Forelimb muscle (tissue), 1 donor: ENCODE results near the gene KCNC2. TPM values are rescaled to one million over a fixed set of nuclear protein-coding genes. Genes with fewer than 3 reads are reported as not detected.

Source experiments
- DNase-seq: peaks from one replicate; pipeline ENCODE4 v3.0.0-alpha.2; 2013; ENCODE audit warnings: low read depth
- polyA plus RNA-seq: library from polyadenylated mRNA; unstranded; fragments of 120-200 nt; gene quantifications from one replicate; pipeline ENCODE4 v1.2.1, GENCODE V29; 2013; ENCODE audit not compliant: insufficient read length

Gene KCNC2
- polyA plus RNA-seq, 1 donor: 0.38 TPM

DNA sequence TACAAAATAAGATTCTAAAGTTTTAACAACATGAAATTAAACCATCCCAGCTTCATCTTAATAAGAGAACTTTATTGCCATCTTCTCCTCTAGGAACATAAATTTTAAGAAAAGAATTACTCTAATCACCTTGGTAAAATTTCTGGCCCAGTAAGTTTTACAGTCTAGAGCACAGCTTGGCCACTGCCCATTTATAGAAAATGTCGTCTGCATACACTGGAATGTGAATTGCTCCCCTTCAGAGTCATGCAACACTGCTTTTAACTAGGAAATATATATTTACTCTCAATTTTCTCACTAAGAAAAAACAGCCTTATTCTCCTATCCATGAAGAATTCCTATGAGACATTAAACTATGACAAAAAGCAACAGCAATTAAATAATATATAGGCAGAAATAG, 48.2 kb downstream of the KCNC2 start:
- DNase-seq: no peak

DNA sequence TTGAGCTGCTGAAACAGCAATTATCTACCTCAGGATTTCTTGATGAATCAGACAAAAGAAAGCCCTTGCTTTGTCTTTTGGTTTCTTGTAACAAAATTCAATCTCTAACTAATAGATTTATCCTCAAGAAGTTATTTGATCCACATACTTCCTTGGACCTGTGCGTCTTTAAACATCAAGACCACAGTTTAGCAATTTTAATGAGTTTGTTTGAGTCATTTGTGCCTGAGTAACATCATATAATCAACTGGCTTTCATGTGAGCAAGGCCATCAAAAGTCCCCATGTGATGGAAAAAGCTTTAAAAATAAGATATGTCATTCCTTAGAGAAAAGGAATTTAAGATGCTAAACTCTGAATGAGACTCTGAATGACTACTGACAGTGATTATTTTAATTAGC, 52.3 kb downstream of the KCNC2 start:
- DNase-seq: no peak

DNA sequence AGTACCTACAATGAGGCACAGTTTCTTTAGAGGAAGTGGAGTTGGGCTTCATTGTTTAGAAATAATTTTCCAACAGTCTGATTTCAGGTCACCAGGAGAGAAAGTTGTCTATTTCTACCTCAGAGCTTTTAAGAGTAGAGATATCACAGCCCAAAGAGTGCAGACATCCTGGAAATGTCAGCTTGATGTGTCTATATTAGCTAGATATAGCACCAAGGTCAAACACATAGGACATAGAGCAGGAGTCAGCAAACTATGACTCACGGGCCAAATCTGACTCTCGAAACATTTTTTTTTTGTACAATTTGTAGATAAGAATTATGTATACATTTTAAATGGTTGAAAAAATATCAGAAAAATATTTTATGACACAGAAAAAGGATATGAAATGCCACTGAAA, 53.7 kb downstream of the KCNC2 start:
- no peak for DNase-seq

DNA sequence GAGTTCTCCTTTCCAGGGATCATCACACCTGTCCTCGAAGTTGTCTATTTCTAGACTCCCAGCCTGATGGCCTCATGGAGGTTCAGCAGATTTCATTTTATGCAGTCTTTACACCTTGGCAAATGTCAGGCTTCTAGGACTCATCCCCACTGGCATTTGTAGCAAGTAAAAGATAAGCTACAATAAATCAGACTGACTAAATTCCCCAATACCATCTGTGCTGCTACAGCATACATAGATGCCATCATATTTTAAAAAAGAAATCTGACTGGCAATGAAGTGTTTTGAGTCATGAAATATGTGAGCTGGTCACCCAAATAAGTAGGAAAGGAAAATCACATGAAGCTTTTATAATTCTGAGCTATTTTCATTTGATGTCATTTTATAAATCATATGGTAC, 55.3 kb downstream of the KCNC2 start:
- DNase-seq: no peak

DNA sequence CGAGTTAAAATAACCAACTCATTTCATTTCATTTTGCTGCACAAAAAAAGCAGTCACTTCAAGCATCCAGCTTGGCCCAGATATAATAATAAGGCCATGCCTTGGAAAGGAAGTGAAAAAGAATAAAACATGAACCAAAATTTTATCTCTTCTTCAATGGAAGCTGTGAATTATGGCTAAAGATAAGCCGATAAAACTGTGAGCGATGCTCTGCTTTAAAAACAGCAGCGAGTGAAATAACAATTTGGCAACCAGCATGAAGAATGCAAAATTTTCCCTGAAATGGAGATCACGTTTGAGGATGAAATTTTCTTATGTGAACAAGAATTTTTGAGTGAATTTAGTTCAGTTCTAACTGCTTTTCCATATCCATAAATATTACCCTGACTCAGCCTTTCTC, 70.4 kb downstream of the KCNC2 start:
- DNase-seq: no peak

DNA sequence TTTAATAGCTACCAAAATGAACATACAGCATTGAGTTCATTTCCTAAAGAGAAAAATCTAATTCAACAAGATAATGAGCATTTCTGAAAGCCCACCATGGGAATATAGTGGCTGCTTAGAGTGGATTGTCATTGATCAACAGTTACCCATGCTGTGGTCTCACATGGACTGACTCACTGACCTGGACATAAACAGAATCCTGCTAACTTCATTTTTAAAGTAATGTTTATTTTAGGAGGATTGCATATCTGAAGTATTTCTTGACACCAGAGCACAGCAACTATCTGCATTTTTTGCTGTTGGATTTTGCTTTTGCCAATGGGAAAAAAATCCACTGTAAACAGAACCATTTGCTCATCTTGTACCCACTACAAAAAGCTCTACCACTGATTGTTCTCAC, 71.7 kb downstream of the KCNC2 start:
- no peak for DNase-seq

DNA sequence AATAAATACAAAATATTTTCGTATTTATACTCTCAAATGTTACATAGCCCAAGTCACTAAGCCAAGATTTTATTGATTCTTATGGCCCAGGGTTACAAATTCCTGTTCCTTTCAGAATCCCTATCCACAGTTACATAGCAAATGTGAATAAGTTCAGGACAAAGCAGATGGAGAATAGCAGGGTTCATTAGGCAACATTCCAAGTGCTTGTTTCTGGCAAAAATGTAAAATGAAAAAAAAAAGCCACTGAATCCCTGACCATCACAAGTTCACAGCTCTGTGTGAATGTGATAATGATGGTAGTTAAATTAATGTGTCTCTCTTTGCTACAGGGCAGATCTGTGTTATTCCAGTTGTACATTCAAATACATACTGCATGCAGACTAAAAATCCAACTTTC, 74.6 kb downstream of the KCNC2 start:
- no peak for DNase-seq

DNA sequence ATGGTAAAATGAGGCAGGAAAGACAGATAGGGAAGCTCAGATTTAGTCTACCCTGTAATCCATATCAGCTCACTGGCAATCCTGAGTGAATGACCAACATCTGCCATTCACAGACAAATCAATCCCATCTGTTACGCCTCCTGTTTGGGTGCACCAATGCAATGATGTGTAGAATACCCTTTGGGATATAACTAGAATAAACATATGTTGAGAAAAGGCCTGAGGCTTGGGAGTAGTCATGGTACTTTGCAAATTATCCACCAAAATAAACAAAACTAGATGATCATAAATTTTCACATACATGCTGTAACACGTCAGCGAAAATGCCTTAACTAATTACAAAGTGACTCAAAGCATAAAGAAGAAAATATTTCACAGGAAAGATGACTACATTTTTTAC, 78.8 kb downstream of the KCNC2 start:
- DNase-seq: no peak

DNA sequence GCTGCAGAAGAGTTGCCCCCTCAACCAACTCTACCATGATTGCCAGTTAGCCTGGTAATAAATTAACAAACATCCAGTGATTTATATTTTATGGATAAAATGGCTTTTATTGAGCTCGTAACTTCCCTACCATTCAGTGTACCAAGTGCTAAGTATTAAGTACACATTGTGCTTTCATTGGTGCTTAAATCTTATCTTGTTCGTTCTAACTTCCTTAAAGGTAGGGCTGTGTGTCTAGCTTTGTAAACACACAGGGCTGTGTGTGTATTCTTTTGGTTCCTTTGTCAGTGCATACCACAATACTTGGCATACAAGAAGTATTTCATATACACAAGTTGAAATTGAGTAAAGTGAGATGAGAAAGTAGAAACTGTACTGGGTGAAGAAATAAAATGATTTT, 80.4 kb downstream of the KCNC2 start:
- no peak for DNase-seq

DNA sequence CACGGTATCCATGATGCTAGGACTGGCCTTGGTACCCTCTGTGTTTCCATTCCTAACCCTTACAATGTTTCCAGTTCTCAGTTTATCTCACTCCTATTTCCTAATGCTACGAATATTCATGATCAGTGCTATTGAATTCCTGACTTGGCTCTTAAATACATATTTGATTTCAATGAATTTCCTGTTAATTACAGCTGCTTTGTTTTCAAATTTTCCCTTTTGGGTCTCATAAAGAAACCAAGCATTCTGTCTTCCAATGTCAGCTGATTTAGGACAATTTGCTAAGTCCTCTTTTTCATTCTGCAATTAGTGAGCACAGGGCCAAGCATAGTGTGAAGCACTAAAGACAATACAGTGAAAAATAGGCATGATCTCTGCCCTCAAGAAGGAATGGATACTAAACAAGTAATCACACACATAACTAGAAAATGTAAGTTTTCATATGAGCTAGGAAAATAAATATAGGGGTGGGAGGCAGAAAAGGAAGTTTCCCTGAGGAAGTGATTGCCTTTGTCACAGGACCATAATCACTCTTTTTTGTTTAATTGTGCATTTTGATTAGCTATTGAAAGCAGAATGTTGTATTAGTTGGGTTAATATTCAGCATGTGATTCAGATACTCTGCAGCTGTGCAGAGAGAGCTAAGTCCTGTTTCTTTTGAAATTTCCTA, 88.5 kb downstream of the KCNC2 start:
- no peak for DNase-seq

DNA sequence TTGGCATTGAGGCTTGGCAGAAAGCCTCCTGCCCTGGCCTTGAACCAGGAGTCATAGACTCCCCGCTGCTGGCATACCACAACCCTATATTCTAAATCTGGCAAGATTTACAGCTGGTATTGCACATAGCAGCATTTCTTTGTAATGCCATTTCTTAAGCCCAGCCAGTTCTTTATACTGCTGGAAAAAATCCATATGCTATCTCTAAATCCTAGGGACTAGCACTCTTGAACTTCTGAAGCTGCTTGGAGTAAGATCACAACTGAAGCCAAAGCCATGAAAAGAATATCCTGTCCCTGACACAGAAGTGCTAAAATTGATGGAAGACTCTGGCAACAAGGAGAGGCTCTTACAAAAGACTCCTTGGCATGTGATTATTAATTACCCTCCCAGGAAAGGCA, 89.3 kb downstream of the KCNC2 start:
- no peak for DNase-seq

DNA sequence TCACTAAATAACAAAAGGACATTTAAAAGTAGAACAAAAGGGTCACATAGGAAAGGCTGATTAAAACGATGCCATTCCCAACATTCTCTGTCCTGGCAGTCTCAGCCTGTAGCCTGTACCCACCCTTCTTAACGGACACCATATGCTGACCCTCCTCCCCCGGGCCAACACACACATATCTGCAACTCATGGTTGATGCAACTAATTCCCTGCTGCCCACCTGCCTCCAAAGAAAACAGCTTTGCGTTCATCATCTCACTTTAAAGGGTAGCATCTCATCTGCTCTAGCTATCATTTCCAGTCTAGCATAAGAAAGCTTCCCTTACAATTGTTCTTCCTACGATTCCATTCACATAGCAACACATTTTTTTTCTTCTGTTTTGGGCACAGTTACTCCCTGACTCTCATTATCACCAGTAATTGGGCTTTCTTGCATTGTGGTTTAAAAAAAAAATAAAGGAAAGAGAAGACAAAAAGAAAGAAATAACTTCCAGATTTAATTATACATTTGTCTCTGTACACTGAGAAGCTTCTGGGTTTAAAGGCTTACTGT, 92.9 kb downstream of the KCNC2 start:
- DNase-seq: no peak

DNA sequence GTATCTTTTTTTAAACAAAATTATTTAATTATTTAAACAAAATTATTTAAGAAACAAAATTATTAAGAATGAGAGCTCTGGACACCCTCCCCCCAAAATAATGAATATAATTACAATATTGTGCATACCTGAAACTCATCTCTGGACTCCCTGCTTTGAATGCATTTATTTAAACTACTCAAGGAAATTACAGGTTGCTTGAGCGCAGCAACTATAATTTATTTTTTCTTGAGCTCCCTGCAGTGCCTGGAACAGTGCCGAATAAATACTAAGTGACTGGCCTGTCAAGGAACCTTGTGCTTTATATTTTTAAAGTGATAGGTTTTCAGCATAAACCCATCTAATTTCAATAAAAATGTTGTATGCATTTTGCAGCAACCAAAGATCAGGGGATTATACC, 93.9 kb downstream of the KCNC2 start:
- DNase-seq: no peak

DNA sequence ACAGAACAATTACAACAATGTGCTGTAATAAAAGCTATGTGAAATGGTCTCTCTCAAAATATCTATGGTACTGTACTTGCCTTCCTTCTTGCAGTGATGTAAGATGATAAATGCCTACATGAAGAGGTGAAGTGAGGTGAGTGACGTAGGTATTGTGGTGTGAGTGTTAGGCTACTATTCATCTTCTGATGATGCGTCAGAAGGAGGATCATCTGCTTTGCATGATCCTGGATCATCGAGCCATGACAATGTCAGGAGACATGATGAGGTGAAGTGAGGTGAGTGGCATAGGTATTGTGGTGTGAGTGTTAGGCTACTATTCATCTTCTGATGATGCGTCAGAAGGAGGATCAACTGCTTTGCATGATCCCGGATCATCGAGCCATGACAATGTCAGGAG, 105.8 kb downstream of the KCNC2 start:
- DNase-seq: no peak

DNA sequence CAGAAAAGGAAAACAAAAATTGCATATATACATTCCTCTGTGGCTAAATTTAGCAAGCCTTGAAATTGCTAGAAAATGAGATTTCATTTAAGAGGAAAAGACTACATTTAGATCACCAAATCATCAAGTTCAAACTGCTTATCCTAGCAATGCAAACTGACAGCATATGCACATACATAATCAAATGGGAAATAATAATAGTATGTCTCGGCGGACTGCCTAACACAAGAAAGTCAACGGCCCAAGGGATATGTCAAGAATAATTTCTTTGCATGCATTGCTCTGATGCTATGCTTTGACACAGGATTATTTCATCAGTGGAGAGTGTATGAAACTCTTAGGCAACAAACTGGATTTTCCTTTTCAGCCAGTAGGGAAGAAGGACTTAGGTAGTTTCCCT, 107.9 kb downstream of the KCNC2 start:
- no peak for DNase-seq

DNA sequence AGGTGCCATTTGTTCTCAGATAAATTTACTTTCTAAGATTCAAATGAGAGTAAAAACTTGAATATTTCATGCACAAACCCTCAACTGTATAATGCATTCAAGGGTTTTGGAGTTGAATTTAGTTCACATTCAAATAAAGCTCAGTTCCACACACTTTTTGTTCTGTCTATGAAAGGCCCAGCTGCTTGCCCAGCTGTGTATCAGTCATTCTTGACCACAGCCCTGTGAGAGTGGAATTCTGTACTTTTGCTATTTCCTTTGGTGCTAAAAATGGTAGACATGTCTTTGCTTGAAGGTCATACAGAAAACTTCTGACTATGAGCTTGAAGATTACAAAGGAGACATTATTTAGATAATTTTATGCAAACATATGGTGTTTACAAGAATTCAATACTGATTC, 110.4 kb downstream of the KCNC2 start:
- no peak for DNase-seq

DNA sequence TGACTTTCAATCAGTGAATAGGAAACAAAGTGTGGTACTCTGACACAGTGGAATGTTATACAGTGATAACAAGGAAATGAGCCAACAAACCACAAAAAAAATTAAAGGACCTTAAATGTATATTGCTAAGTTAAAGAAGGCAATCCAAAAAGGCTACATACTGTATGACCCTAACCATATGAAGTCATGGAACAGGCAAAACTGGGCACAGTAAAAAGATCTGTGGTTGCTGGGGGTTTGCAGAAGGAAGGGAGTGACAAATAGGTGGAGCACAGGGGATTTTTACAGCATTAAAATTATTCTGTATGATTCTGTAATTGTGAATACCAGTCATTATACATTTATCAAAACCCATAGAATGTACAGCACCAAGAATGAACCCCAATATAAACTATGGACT, 112.6 kb downstream of the KCNC2 start:
- DNase-seq: no peak

DNA sequence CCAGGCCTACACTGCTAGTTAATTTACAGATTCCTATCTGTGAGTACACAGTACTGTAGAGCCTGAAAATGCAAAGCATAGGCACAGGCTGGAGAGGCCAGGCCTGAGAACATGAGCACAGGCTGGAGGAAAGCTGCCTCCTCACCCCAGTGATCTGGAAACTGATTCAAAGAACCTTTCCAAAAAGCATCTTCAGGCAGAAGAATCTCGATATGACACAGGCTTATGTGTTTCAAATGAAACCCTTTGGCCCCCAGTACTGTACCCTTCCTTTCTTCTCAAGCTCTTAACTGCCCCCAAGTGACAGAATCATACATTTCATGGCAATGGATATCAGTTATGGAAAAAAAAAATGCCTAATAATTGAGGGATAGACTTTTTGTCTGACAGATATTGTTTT, 122.0 kb downstream of the KCNC2 start:
- no peak for DNase-seq

DNA sequence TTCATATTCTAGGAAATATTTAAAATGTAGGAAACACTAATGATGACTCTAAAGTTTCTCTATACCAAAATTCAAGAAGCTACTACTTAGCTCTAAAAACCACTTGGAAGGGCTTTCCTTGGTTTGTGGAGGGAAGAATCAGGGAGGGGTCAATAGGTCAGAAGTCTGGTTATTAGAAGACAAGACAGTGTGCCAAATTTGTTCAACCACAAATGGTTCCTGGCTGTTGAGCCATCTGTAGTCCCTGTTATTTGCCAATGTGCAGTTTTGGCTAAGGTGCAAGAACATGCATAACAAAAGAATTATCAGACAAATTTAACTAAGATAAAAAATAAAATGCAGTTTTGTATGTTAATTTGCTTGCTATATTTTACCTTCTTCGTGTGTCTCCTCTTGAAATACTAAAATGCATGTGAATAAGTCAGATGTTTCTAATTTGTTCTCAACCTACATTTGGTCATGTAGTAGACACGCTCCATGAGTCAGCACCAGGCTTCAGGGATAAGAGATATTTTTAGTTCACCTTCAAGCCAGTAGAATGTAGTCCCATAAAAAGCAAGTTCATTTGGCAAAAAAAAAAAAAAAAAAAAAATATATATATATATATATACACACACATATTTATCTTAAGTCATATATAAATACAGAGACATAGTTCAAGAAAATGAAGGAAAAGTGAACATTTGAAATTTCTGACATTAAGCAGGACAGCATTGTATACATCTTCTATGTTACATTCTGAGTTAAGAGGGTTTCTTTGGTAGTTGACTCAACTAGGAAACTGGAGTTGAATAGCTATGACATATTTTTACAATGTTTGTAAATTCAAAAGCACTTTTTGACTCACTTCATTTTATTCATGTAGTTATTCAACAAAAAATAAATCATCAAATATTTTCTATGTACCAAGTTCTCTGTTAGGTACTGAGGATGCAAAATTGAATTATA, 123.3 kb downstream of the KCNC2 start:
- DNase-seq: no peak

DNA sequence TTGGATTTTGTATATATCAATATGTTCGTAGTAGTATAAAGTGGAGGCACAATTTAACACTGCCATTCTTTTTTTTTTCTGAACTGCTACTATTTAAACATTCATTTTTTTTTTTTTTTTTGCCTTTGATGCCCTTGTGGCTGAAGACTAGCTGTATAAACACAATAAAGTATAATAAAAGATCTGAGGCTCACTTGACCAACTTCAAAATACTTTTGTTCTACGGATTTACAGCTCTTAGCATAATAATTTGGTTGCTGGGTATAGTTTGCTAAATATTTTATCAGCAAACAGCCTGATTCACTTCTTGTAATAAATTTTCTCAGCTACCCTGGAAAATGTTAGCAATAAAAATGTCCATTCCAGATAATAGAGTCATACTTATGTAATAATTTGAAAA, 128.3 kb downstream of the KCNC2 start:
- DNase-seq: no peak

DNA sequence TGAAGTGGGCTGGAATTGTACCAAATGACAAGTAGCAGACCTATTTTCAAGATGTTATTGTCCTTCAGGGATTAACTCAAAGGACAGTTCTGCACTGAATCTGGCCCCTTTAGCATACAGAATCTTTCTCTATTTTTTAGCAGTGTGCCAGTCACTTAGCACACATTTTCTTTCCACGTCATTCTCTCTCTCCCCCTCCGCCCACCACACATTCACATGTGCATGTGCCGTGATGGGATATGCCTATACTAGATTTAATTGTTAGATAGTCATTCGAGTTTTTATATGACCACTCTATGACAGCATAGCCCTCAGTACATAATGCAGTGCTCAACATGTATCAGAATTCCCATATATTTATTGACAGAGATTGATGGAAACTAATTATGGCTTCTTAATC, 129.1 kb downstream of the KCNC2 start:
- no peak for DNase-seq

DNA sequence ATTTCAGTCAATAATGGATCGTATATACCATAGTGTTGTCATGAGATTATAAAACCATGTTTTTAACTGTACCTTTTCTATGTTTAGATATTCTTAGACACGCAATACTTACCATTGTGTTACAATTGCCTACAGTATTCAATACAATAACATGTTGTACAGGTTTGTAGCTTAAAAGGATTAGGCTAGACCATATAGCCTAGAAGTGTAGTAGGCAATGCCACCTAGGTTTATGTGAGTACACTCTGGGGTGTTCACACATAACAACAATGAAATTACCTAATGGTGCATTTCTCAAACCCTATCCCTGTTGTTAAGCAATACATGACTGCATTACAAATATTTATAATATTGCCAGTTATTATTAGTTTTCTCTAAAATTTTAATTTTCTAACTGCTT, 144.2 kb downstream of the KCNC2 start:
- DNase-seq: no peak

DNA sequence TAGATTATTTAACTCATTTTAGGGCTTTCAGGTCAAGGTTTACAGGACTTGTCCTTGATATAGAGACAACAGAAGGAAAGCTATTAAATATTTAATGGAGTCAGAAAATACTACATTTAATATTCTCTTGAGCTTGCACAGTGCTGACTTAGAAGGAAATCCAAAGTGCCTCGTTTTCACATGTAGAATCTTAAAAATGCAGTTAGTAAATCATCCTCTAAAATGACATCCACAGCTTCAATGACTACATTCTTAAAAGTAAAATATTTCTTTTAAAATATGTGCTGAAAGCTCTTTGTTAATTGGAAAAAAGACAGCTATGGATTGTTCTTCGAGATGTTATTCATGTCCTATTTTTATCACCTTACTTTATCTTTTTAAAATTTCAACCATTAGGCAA, 146.9 kb downstream of the KCNC2 start:
- DNase-seq: no peak
